ENCODE results near the gene SURF1. TPM values are rescaled to one million over a fixed set of nuclear protein-coding genes. Genes with fewer than 3 reads are reported as not detected.

SURF1 gene
- total RNA-seq, 1 experiment from 2014 or later, result 57.5 TPM

- Mint-ChIP-seq H3K4me1 (ENCODE audit: low read depth, unreplicated experiment) (peaks cover 12% of the 10 kb centered on the region), H3K4me3 (ENCODE audit: unreplicated experiment) (no peak overlapping the region), H3K27me3 (ENCODE audit: insufficient read depth, unreplicated experiment) (no peaks in the 10 kb centered on the region), H3K36me3 (ENCODE audit: insufficient read depth, unreplicated experiment) (no peaks in the 10 kb centered on the region), H3K9me3 (ENCODE audit: unreplicated experiment) (no peaks in the 10 kb centered on the region), H3K27ac (ENCODE audit: unreplicated experiment) (no peak overlapping the region)
- DNase-seq, result no peak
- H3K27me3 ChIP-seq (replicated peaks; ENCODE audit: control insufficient read depth, insufficient read depth, low read length), result no peaks in the 10 kb centered on the region
- ChIA-PET CTCF (interaction anchor here (0.6 kb wide), 1 partner anchor 29 kb away, joined by 4 read pairs; no protein-coding TSS in a partner anchor), POLR2A (no interaction called here)
- no peak for TF ChIP-seq CTCF (IDR thresholded peaks at IDR 0.05; ENCODE audit: insufficient read depth in 1 of 2, low read depth in 1 of 2, low read length in 1 of 2, severe bottlenecking in 1 of 2, unreplicated experiment in 1 of 2)
- H3K4me3 ChIP-seq (ENCODE audit: low read depth, low read length), result no peak overlapping the region
- H3K9me3 ChIP-seq, result no peaks in the 10 kb centered on the region
- intact Hi-C loops (cut with micrococcal nuclease; ENCODE audit: unreplicated experiment), result no loop called here
- H3K36me3 ChIP-seq (ENCODE audit: control insufficient read depth, insufficient read depth, low read length), result no peaks in the 10 kb centered on the region
- no TSS peak for BruUV-seq (replicated peaks)
- peaks cover 17% of the 10 kb centered on the region for H3K4me1 ChIP-seq
These were observed 33.3 kb upstream of the SURF1 start for GRCh38 chr9:133389562-133389961.

GRCh38 chr9:133389025-133389557 lies 32.8 kb upstream of the SURF1 start:
- H3K27ac Mint-ChIP-seq (ENCODE audit: unreplicated experiment), result no peak overlapping the region

GRCh38 chr9:133387680-133388079 lies 31.4 kb upstream of the SURF1 start:
- no peaks in the 10 kb centered on the region for H3K27me3 ChIP-seq (replicated peaks; ENCODE audit: control insufficient read depth, insufficient read depth, low read length)
- intact Hi-C loops (cut with micrococcal nuclease; ENCODE audit: unreplicated experiment), result no loop called here
- no peak for DNase-seq
- CTCF ChIA-PET, result no interaction called here
- H3K4me3 Mint-ChIP-seq (ENCODE audit: unreplicated experiment), result no peak overlapping the region
- BruUV-seq (replicated peaks), result no TSS peak
- peaks cover 12% of the 10 kb centered on the region for H3K4me1 Mint-ChIP-seq (ENCODE audit: low read depth, unreplicated experiment)
- H3K4me3 ChIP-seq (ENCODE audit: low read depth, low read length), result no peak overlapping the region
- H3K36me3 ChIP-seq (ENCODE audit: control insufficient read depth, insufficient read depth, low read length), result no peaks in the 10 kb centered on the region
- no peaks in the 10 kb centered on the region for H3K9me3 ChIP-seq
- H3K27me3 Mint-ChIP-seq (ENCODE audit: insufficient read depth, unreplicated experiment), result no peaks in the 10 kb centered on the region
- POLR2A ChIA-PET, result no interaction called here
- no peaks in the 10 kb centered on the region for H3K9me3 Mint-ChIP-seq (ENCODE audit: unreplicated experiment)
- no peak for TF ChIP-seq CTCF (IDR thresholded peaks at IDR 0.05; ENCODE audit: insufficient read depth in 1 of 2, low read depth in 1 of 2, low read length in 1 of 2, severe bottlenecking in 1 of 2, unreplicated experiment in 1 of 2)
- H3K36me3 Mint-ChIP-seq (ENCODE audit: insufficient read depth, unreplicated experiment), result no peaks in the 10 kb centered on the region
- no peak overlapping the region for H3K27ac Mint-ChIP-seq (ENCODE audit: unreplicated experiment)
- H3K4me1 ChIP-seq, result peaks cover 17% of the 10 kb centered on the region

More at GRCh38 chr9:133389025-133389557, 32.8 kb upstream of the SURF1 start:
- Mint-ChIP-seq H3K4me3 (ENCODE audit: unreplicated experiment) (no peak overlapping the region), H3K27me3 (ENCODE audit: insufficient read depth, unreplicated experiment) (no peaks in the 10 kb centered on the region), H3K9me3 (ENCODE audit: unreplicated experiment) (no peaks in the 10 kb centered on the region), H3K36me3 (ENCODE audit: insufficient read depth, unreplicated experiment) (no peaks in the 10 kb centered on the region), H3K4me1 (ENCODE audit: low read depth, unreplicated experiment) (peaks cover 12% of the 10 kb centered on the region)
- Histone ChIP-seq H3K4me3 (ENCODE audit: low read depth, low read length) (no peak overlapping the region), H3K36me3 (ENCODE audit: control insufficient read depth, insufficient read depth, low read length) (no peaks in the 10 kb centered on the region), H3K4me1 (peaks cover 17% of the 10 kb centered on the region), H3K27me3 (replicated peaks; ENCODE audit: control insufficient read depth, insufficient read depth, low read length) (no peaks in the 10 kb centered on the region), H3K9me3 (no peaks in the 10 kb centered on the region)
- ChIA-PET CTCF (no interaction called here), POLR2A (interaction anchor here (0.6 kb wide), 1 partner anchor 13 kb away, joined by 4 read pairs; no protein-coding TSS in a partner anchor)
- intact Hi-C loops (cut with micrococcal nuclease; ENCODE audit: unreplicated experiment), result no loop called here
- DNase-seq, result no peak
- BruUV-seq (replicated peaks), result no TSS peak
- TF ChIP-seq CTCF (IDR thresholded peaks at IDR 0.05; ENCODE audit: insufficient read depth in 1 of 2, low read depth in 1 of 2, low read length in 1 of 2, severe bottlenecking in 1 of 2, unreplicated experiment in 1 of 2), result no peak

Data from Caco-2 (cell line).